Ramos (cell line): ENCODE data around the gene SORCS2.

ENCODE experiments used
- in situ Hi-C: fragments of 300-500 bp; cut with MboI; formaldehyde crosslinking; loops from one replicate; pipeline ENCODE4 v1.14.3; 2022; ENCODE audit warnings: low sequenced_read_pairs; ENCODE audit not compliant: unreplicated experiment

The SORCS2 gene

DNA sequence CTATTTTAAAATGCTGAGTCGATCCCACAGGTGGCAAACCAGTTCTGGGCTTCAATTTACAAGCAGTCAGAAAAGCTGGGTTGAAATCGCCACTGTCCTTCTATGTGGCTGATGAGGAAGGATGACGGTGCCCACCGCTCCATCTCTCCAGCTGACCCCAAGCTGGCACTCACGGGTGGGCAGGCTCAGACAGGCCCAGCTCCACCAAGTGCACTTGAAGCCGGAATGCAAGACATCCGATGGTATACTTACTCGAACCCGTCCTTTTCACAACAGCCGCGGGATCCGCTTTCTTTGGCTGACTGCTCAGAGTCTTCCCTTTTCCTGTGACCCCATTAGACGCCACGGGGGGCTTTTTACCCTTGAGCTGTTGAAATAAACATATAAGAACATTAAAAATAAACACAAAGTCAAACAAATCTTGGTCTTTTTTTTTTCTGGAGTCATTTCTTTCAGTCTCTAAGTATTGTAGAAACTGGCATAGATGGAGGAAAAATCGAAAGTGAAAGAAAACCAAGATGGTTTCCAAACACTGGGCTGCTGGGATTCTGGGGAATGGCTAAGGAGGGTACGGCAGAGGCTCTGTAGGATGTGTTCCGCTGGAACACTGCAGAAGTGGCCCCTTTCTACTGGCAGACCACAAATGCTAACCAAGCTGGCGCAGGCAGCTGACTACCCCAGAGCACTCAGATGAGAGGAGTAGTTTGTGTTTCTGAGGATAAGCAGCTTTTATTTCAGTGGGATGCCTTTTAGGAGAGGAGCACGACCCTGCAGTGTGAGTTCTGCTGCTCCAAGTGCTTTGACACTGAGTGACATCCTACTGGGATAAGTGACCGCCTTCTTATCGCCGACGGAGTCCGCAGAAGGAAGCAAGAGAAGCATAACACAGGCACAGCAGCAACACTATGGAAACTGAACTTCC lies 586.4 kb downstream of the SORCS2 start:
- in situ Hi-C loops: no loop called here

DNA sequence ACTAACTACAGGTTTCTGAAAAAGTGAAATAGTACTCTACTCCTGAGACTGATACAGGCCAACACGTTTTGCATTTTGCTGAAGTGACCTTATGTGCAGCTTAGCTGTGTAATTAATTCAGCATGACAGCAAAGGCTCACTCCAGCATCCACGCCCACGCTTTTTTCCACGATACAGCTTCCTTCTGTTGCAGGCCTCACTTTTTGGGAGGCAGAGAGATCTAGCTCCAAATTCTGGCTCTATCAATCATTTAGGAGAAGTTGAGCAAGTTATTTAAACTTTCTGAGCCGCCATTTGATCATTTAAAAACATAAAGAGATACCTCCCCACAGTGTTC lies 587.1 kb downstream of the SORCS2 start:
- in situ Hi-C loops: no loop called here

DNA sequence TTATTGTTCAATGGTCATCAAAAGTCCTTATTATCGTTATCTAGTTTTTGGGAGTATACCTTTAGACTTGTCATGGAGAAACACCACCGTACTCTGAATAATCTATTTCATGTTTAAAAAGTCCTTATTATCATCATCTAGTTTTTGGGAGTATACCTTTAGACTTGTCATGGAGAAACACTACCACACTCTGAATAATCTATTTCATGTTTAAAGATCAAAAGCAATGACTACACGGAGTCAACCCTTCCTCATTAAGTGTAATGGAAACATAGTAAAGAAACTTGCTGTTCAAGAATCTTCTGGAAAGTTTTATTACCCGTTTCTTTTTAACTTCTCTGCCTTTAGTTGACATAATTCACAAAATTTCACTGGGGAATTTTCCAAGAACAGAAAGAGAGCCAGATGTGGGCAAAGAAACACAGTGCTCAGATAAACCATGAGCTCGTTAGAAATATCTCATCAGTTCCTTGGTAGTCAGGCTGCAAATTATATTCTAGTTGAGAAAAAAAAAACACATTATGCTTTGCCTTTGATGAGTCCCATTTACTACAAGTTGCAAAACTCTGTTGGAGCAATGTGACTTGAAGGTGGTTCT lies 588.5 kb downstream of the SORCS2 start:
- in situ Hi-C loops: no loop called here

DNA sequence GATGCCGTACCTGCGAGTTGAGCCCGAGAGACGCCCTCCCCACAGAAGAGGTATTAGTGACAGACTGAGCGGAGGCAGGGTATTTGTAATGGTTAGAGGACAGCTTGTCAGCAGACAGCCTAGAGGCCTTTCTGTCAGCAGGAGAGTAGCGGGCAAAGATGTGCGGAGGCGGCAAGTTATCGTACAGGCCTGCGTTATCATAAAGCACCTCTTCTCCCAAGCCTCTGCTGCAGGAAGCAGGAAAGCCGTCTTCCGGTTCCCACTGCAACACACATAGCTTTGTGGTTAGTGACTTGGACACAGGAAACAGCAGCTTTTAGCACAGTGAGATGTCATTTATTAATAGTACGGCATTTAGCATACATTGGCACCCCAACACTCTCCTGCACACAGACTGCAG lies 589.0 kb downstream of the SORCS2 start:
- in situ Hi-C loops: no loop called here

GRCh38 chr4:7781993-7782392 lies 589.7 kb downstream of the SORCS2 start:
- in situ Hi-C loops: no loop called here

- in situ Hi-C loops: no loop called here
Observed at GRCh38 chr4:7782783-7783182, 590.4 kb downstream of the SORCS2 start.

DNA sequence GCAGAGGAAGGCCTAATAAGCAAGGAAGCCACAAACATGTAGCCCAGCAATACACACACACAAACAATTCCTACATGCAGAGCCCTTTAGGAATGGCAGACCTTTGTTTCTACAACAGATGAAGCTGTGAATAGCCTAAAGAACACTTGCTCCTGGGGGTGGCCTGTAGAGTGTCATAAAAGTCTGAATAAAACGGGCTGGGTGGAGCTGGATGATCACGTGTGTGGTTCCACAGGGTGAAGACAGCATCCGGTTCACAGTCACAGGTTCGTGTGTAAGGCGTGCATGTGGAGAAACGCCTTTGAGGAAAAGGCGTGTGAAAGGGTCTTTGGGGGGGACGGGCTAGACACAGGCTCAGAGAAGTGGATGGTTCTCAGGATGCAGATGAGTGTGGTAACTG lies 591.2 kb downstream of the SORCS2 start:
- in situ Hi-C loops: no loop called here

DNA sequence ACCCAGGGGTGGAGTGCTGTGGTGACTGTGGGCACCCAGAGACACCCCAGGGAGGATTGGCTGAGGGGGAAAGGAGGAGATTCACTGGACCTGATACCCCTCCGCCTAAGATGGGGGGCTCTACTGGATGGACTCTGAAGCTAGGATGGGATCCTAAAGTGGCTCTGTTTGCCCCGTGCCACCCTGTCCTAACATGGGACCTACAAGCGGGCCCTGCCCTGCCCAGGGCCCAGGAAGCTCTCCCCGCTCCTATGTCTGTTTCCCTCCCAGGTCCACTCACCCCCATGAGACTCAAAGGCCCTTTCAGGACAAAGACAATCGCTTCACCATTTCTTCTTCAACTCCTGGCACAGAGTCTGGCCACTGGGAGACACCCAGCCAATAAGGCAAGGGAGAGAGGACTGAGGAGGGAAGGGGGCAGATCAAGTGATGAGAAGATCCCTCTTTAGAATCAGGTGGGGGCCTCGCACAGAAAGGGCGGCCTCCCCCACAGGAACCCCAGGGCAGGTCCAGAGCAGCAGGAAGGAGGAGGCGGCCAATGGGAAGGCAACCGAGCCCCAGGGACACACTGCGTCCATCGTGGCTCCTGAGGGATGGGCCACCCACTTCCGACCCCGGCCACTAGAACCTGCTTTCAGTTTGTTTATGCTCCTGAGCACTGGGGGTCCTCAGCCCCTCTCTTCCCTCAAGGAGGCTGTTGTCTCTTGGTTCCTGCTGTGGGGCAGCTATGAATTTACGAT lies 592.0 kb downstream of the SORCS2 start:
- in situ Hi-C loops: no loop called here

GRCh38 chr4:7785017-7785416 lies 592.7 kb downstream of the SORCS2 start:
- in situ Hi-C loops: no loop called here

GRCh38 chr4:7786040-7786439 lies 593.7 kb downstream of the SORCS2 start:
- in situ Hi-C loops: no loop called here

DNA sequence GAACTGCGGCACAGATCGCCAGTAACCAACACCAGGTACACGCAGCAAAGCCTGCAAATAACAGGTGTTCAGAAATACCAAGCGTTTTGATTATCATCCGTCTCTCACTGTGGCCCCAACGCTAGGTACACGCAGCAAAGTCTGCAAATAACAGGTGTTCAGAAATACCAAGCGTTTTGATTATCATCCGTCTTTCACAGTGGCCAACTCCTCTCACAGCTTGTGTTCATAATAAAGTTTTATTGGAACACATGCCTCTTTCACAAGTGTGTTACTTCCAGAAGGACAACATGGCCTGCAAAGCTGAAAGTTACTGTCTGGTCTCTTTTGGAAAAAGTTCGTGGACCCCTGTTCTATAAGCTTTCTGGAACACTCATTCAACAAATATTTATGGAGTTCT lies 594.2 kb downstream of the SORCS2 start:
- in situ Hi-C loops: no loop called here

GRCh38 chr4:7787067-7787466 lies 594.7 kb downstream of the SORCS2 start:
- in situ Hi-C loops: no loop called here

GRCh38 chr4:7787681-7788141 lies 595.4 kb downstream of the SORCS2 start:
- in situ Hi-C loops: no loop called here

DNA sequence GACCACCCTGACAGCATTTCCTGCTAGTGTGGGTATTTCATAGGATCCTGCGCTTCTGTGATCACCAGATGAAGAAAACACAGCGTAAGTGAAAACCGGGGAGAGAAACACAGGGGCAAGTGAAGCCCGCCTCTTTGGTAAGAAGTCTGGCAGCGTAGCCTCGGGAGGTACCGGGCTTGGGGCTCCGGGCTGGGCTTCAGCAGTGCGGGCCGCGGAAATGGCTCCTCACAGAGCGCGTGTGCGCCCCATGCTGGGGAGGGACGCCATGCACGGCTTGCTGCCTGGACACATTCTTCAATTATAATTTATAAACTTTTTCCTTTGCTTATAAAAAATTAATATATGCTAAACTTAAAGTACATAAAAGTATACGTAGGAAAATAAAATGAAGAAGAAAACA lies 595.9 kb downstream of the SORCS2 start:
- in situ Hi-C loops: no loop called here

GRCh38 chr4:7788694-7789425 lies 596.5 kb downstream of the SORCS2 start:
- in situ Hi-C loops: no loop called here

- in situ Hi-C loops: no loop called here
Observed at GRCh38 chr4:7790023-7790422, 597.7 kb downstream of the SORCS2 start.

DNA sequence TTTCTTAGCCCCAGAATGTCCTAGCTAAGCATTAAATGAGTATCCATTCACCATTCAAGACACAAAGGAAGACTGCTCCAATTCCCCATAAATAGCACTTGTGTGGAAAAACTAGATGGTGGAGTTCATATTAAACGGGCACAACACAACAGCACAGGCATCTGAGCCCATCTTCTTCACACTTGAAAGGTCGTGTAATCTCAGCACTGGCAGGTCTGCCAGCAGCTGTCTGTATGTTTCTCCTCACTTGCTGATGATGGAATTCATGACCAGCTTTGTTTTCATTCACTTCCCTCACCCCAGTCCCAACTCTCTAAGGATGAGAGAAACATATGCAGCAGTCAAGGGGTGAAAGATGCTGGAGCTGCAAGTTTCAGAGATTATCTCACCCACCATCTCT lies 598.7 kb downstream of the SORCS2 start:
- in situ Hi-C loops: no loop called here
